ENCODE measurements around the gene ABCB11.
A peak's percentile ranks its signal among the peaks of the same experiment; 100 is the strongest.

Gene ABCB11

DNA sequence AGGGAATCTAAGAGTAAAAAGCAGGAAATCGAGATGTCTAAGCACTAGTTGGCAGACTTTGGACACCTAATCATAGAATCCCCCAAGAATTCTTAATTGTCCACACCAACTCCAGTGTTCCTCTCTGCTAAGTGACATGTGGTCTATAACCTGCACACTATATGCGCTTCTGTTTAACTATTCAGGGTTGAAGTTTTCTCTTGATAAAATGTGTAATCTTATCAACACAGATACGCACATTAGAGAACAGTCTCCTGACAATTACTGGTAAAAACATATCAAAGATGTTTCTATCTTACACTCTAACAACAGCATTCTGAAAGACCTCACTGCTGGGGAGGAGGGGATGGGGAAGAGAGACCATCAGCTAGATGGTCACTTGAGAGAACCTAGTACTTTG lies 3.9 kb downstream of the ABCB11 start:
- DNase-seq (ENCODE audit: low read depth) = no peak
- TF ChIP-seq, protein P1, sequence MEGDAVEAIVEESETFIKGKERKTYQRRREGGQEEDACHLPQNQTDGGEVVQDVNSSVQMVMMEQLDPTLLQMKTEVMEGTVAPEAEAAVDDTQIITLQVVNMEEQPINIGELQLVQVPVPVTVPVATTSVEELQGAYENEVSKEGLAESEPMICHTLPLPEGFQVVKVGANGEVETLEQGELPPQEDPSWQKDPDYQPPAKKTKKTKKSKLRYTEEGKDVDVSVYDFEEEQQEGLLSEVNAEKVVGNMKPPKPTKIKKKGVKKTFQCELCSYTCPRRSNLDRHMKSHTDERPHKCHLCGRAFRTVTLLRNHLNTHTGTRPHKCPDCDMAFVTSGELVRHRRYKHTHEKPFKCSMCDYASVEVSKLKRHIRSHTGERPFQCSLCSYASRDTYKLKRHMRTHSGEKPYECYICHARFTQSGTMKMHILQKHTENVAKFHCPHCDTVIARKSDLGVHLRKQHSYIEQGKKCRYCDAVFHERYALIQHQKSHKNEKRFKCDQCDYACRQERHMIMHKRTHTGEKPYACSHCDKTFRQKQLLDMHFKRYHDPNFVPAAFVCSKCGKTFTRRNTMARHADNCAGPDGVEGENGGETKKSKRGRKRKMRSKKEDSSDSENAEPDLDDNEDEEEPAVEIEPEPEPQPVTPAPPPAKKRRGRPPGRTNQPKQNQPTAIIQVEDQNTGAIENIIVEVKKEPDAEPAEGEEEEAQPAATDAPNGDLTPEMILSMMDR (IDR thresholded peaks at IDR 0.05; ENCODE audit: insufficient read depth, low read depth, low read length, missing control alignments) = no peak
- no peak overlapping the region for H3K4me3 ChIP-seq (ENCODE audit: low read length)

DNA sequence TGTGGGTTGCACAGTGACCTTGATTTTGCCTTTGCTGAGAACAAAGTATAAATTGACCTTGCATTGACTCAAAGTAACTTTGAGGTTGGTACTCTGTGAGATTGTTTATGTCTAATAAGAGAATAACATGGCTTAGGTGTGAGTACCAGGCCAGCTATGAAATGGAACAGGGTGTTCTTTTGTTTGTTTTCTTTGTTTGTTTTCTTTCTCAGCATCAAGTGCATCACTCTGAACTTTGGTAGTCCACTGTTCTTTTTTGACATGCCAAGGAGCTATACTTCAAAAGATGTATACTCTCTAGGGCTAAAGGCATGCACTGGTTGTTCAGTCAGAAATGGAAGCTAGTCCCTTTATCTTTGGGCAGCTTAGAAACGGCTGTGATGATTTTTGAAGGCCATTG lies 5.1 kb downstream of the ABCB11 start:
- H3K4me3 ChIP-seq (ENCODE audit: low read length) = no peak overlapping the region
- TF ChIP-seq, protein P1 (IDR thresholded peaks at IDR 0.05; ENCODE audit: insufficient read depth, low read depth, low read length, missing control alignments) = no peak

DNA sequence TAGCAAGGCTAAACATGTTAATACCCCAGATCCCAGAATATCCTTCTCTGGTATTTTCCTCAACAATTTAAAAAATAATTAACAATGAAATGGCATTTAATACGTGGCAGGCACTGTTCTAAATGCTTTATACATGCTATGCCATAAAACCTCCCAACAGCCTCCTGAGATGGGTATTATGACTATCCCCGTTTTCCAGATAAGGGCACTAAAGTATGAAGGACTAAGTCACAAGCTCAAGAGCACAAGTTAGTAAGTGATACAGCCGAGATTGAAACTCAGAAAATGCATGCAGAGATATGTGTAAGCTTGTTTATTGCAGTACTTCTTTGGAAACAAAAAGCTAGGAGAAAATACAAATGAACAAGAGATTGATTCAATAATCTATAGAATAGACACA lies 8.0 kb downstream of the ABCB11 start:
- H3K4me3 ChIP-seq (ENCODE audit: low read length) = no peak overlapping the region
- DNase-seq (ENCODE audit: low read depth) = no peak
- TF ChIP-seq, protein P1 (IDR thresholded peaks at IDR 0.05; ENCODE audit: insufficient read depth, low read depth, low read length, missing control alignments) = no peak

More for the DNA sequence above, 5.1 kb downstream of the ABCB11 start:
- DNase-seq (ENCODE audit: low read depth) = no peak

DNA sequence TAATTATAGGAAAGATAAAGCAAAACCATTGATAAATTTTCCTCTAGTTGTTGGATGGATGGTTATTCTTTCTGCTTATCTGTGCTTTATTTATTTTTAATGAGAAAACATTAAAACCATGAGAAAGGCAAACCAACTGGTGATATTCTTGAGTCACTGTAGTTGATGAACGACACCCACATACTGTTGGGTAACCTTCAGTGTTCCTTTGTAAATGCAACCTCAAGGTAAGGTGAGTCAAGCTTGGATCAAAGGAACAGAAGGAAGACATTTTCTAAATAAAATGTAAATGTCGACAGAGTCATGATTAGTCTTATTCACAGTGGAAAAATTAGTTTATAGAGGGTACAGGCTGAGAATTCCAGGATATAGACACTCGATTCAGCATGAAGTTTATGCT lies 12.7 kb downstream of the ABCB11 start:
- peak; percentile 88 for DNase-seq (ENCODE audit: low read depth)
- no peak overlapping the region for H3K4me3 ChIP-seq (ENCODE audit: low read length)
- TF ChIP-seq, protein P1 (IDR thresholded peaks at IDR 0.05; ENCODE audit: insufficient read depth, low read depth, low read length, missing control alignments) = no peak

DNA sequence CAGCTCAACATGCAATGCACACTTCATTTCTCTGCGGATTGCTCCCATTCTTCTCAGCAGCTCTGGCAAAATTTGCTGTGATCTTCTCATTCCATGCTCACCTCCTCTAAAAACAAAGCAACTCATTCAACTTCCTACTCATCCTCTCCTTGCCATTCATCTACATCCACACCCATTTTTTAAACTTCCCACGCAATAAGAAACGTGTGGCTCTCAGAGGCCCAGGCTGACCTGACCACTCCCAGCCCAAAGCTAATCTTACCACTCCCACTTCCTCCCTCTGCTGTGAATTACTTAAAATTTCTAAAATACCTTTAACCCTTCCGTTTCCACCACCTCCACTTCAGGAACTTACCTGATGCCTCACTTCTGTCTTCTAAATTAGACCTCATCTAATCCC lies 15.2 kb downstream of the ABCB11 start:
- no peak overlapping the region for H3K4me3 ChIP-seq (ENCODE audit: low read length)
- TF ChIP-seq, protein P1 (IDR thresholded peaks at IDR 0.05; ENCODE audit: insufficient read depth, low read depth, low read length, missing control alignments) = no peak
- DNase-seq (ENCODE audit: low read depth) = peak; percentile 30

DNA sequence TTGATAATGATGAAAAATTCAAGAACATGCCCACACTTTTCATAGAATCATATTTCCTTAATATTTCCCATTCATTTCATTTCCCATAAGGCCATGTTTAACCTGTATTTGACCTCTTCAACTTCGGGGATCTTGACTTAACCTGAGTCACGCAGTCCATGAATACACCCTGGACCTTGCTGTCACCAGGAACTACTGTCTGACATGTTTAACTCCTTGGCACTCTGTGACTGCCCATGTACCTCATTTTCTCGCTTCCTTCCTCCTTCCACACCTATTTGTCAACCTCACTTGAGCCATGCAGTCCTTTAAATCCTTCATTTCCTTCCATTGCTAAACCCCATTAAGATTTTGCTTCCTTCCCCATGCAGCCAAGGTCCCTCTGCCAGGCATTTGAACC lies 16.3 kb downstream of the ABCB11 start:
- no peak overlapping the region for H3K4me3 ChIP-seq (ENCODE audit: low read length)
- TF ChIP-seq, protein P1 (IDR thresholded peaks at IDR 0.05; ENCODE audit: insufficient read depth, low read depth, low read length, missing control alignments) = no peak
- no peak for DNase-seq (ENCODE audit: low read depth)

DNA sequence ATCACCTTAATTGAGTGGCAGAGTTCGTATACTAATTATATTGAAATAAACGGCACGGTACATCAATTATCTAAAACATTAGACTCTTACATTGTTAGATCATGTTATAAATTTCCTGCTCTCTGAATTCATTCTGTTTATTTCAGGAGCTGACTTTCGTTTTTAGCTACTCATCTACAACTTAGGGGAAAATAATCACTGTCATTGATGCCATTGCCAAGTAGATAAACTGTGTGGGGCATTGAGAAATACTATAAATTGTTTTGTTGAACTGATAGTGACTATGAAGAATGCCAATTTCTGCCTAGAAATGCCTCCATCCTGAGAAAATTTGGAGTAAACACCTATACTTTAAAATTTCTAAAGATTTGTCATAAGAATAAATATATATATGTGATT lies 17.5 kb downstream of the ABCB11 start:
- H3K4me3 ChIP-seq (ENCODE audit: low read length) = no peak overlapping the region
- no peak for DNase-seq (ENCODE audit: low read depth)

More for the DNA sequence above, 17.5 kb downstream of the ABCB11 start:
- TF ChIP-seq, protein P1 (IDR thresholded peaks at IDR 0.05; ENCODE audit: insufficient read depth, low read depth, low read length, missing control alignments) = no peak
